GM12872 (cell line): ENCODE measurements around the gene TMEM170B.

Experiments used
- CTCF ChIP-seq: IDR thresholded peaks from 3 replicates; pipeline ENCODE4 v1.5.1; 2011; ENCODE audit warnings: low read depth, mild to moderate bottlenecking, low read length, moderate library complexity; ENCODE audit not compliant: insufficient read depth

TMEM170B gene

GRCh38 chr6:11580686-11581405, 43.3 kb downstream of the TMEM170B start:
- TF ChIP-seq CTCF, result no peak

GRCh38 chr6:11584244-11584643, 46.7 kb downstream of the TMEM170B start:
- no peak for TF ChIP-seq CTCF

- TF ChIP-seq CTCF, result peak; percentile 48; the same call in 1 of the 3 replicates
These were observed 48.0 kb downstream of the TMEM170B start for GRCh38 chr6:11585426-11586016.

- TF ChIP-seq CTCF, result no peak
These were observed 48.6 kb downstream of the TMEM170B start for GRCh38 chr6:11586117-11586516.

GRCh38 chr6:11586536-11586935, 49.0 kb downstream of the TMEM170B start:
- no peak for TF ChIP-seq CTCF

GRCh38 chr6:11589261-11589660, 51.7 kb downstream of the TMEM170B start:
- TF ChIP-seq CTCF, result no peak

- no peak for TF ChIP-seq CTCF
These were observed 54.9 kb downstream of the TMEM170B start for GRCh38 chr6:11592294-11592906.
